Peyer's patch (tissue), 4 donors: ENCODE data around the gene ADAMTS2.

ENCODE experiments used
- CTCF ChIP-seq, 6 experiments: fragments of 450-650 bp in 4 of 6; fragments of 200-600 bp in 2 of 6; sonication (generic) in 1 of 6; IDR thresholded peaks; one replicate each; pipeline ENCODE4 v1.5.1; 2017 to 2019; ENCODE audit warnings: antibody characterized with exemption in 6 of 6, mild to moderate bottlenecking in 3 of 6, moderate library complexity in 1 of 6
- POLR2A ChIP-seq, 2 donors: fragments of 450-650 bp; IDR thresholded peaks; one replicate each; pipeline ENCODE4 v1.5.1; 2017; ENCODE audit warnings: antibody characterized with exemption in 2 of 2, mild to moderate bottlenecking in 2 of 2, moderate library complexity in 2 of 2

- TF ChIP-seq POLR2A (IDR thresholded peaks at IDR 0.05), result no peak
- no peak for TF ChIP-seq CTCF (IDR thresholded peaks at IDR 0.05)
Observed at GRCh38 chr5:179317411-179318220, 27.6 kb downstream of the ADAMTS2 start.
